ENCODE results near the gene PIH1D1. TPM values are rescaled to one million over a fixed set of nuclear protein-coding genes. Genes with fewer than 3 reads are reported as not detected.

The PIH1D1 gene
- total and polyA plus RNA-seq, 2 experiments from 2014 or later: 72.1 to 79.8 TPM

DNA sequence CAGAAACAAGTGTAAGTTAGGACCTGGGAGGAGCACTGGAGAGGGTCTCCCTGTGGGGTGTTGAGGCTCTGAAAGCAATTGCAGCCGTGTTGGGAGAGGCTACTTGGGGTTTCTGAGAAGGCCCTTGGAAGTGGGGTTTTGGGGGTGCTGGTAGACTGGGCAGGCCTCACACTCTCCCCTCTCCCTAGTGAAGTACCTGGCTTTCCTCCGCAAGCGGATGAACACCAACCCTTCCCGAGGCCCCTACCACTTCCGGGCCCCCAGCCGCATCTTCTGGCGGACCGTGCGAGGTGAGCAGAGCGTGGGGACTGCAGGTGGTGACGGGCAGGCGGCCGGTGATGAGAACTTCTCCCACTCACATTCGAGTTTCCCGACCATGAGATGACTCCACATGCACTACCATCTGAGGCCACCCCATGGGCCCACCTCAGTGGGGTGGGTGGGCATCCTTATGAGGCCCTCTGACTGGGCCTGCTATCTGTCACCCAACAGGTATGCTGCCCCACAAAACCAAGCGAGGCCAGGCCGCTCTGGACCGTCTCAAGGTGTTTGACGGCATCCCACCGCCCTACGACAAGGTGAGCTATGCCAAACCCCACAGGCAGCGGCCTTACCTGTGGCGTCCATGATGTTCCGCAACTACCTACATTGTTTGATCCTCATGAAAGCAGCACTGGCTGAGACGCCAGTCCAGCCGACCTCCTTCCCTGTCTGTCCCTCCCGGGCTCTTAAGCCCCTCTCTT is 38.8 kb upstream of the PIH1D1 start:
- Histone ChIP-seq H3K27me3 (no peaks in the 10 kb centered on the region), H3K79me2 (peaks cover 37% of the 10 kb centered on the region), H3K9me3 (ENCODE audit: low read depth) (no peaks in the 10 kb centered on the region), H3K4me1 (ENCODE audit: insufficient read depth) (peaks cover 23% of the 10 kb centered on the region), H2AFZ (no peak overlapping the region), H3K4me2 (peak overlapping the region; percentile 98), H4K20me1 (ENCODE audit: insufficient read depth, poor library complexity, severe bottlenecking) (peaks cover 33% of the 10 kb centered on the region), H3K9me2 (replicated peaks; ENCODE audit: insufficient read depth) (no peaks in the 10 kb centered on the region), H3K36me3 (replicated peaks; ENCODE audit: insufficient read depth, low read depth) (peaks cover 5% of the 10 kb centered on the region), H3K4me3 (no peak overlapping the region), H3K27ac (peak overlapping the region; percentile 82)
- no peak for DNase-seq (ENCODE audit: low spot score)
- TF ChIP-seq EZH2phosphoT487 (IDR thresholded peaks at IDR 0.05; ENCODE audit: low read depth, severe bottlenecking, unreplicated experiment): no peak
- TF ChIP-seq, protein P1, sequence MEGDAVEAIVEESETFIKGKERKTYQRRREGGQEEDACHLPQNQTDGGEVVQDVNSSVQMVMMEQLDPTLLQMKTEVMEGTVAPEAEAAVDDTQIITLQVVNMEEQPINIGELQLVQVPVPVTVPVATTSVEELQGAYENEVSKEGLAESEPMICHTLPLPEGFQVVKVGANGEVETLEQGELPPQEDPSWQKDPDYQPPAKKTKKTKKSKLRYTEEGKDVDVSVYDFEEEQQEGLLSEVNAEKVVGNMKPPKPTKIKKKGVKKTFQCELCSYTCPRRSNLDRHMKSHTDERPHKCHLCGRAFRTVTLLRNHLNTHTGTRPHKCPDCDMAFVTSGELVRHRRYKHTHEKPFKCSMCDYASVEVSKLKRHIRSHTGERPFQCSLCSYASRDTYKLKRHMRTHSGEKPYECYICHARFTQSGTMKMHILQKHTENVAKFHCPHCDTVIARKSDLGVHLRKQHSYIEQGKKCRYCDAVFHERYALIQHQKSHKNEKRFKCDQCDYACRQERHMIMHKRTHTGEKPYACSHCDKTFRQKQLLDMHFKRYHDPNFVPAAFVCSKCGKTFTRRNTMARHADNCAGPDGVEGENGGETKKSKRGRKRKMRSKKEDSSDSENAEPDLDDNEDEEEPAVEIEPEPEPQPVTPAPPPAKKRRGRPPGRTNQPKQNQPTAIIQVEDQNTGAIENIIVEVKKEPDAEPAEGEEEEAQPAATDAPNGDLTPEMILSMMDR (IDR thresholded peaks at IDR 0.05; ENCODE audit: poor library complexity): no peak
- TF ChIP-seq EZH2 (IDR thresholded peaks at IDR 0.05; ENCODE audit: borderline replicate concordance): no peak
- 96% methylated on average over 27 of the region's 27 CpGs for WGBS (ENCODE audit: low lambda C conversion rate, missing lambda C conversion rate)

DNA sequence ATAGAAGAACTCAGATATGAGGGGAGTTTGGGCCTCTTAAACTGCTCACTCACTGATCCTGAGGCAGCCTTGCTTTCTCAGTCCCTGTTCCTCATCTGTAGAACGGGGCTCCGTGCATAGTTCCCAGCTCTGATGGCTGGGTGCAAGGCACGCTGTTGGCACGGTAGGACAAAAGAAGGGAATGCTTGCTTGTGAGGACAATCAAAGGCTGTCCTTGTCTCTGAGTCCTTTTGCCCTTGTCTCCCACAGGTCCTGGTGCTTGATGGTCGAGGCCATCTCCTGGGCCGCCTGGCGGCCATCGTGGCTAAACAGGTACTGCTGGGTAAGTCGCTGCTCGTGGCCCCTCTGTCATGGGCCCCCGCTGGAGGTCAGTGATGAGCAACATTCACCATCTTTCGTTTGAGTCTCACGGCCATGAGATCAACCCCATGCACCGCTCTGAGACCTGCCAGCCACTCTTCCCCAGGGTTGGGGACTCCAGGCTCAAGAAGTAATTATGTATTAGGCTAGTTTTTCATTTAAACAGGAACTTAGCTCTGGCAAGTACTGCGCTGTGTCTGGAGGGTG is 38.1 kb upstream of the PIH1D1 start:
- no peak for DNase-seq (ENCODE audit: low spot score)
- H3K4me1 ChIP-seq (ENCODE audit: insufficient read depth): peaks cover 20% of the 10 kb centered on the region
- peak overlapping the region; percentile 82 for H3K27ac ChIP-seq
- H3K79me2 ChIP-seq: peaks cover 37% of the 10 kb centered on the region
- H4K20me1 ChIP-seq (ENCODE audit: insufficient read depth, poor library complexity, severe bottlenecking): peaks cover 33% of the 10 kb centered on the region
- H3K36me3 ChIP-seq (replicated peaks; ENCODE audit: insufficient read depth, low read depth): peaks cover 5% of the 10 kb centered on the region
- H3K4me2 ChIP-seq: peak overlapping the region; percentile 98
- H2AFZ ChIP-seq: no peak overlapping the region
- no peaks in the 10 kb centered on the region for H3K9me2 ChIP-seq (replicated peaks; ENCODE audit: insufficient read depth)
- TF ChIP-seq, protein P1 (IDR thresholded peaks at IDR 0.05; ENCODE audit: poor library complexity): no peak
- TF ChIP-seq EZH2 (IDR thresholded peaks at IDR 0.05; ENCODE audit: borderline replicate concordance): no peak
- no peak for TF ChIP-seq EZH2phosphoT487 (IDR thresholded peaks at IDR 0.05; ENCODE audit: low read depth, severe bottlenecking, unreplicated experiment)
- no peaks in the 10 kb centered on the region for H3K9me3 ChIP-seq (ENCODE audit: low read depth)
- WGBS (ENCODE audit: low lambda C conversion rate, missing lambda C conversion rate): 82% methylated on average over 15 of the region's 15 CpGs
- H3K4me3 ChIP-seq: peak overlapping the region; percentile 58
- H3K27me3 ChIP-seq: no peaks in the 10 kb centered on the region

DNA sequence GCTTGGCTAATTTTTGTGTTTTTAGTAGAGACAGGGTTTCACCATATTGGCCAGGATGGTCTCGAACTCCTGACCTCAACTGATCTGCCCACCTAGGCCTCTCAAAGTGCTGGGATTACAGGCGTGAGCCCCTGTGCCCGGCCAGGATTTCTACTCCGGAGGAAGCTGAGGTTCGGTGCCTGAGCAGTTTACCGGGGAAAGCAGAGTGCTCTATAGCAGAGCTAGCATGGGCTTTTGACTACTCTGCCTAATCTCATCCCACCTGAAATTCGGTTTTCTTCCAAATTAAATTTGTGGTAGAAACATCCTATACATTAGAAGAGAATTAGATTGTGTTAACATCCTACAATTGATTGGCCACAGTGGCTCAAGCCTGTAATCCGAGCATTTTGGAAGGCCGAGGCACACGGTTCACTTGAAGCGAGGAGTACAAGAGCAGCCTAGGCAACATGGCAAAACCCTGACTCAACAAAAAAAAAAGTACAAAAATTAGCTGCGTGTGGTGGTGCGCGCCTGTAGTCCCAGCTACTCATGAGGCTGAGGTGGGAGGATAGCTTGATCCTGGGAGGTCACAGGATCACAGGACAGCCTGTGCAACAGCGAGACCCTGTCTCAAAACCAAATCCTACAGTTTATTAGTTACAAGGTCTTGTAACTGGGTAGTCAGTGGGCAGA is 37.4 kb upstream of the PIH1D1 start:
- peak overlapping the region; percentile 98 for H3K4me2 ChIP-seq
- H3K27ac ChIP-seq: peak overlapping the region; percentile 82
- H3K9me2 ChIP-seq (replicated peaks; ENCODE audit: insufficient read depth): no peaks in the 10 kb centered on the region
- peaks cover 20% of the 10 kb centered on the region for H3K4me1 ChIP-seq (ENCODE audit: insufficient read depth)
- no peak for DNase-seq (ENCODE audit: low spot score)
- no peaks in the 10 kb centered on the region for H3K27me3 ChIP-seq
- H3K79me2 ChIP-seq: peaks cover 37% of the 10 kb centered on the region
- peak overlapping the region; percentile 58 for H3K4me3 ChIP-seq
- peaks cover 5% of the 10 kb centered on the region for H3K36me3 ChIP-seq (replicated peaks; ENCODE audit: insufficient read depth, low read depth)
- TF ChIP-seq EZH2 (IDR thresholded peaks at IDR 0.05; ENCODE audit: borderline replicate concordance) (no peak), EZH2phosphoT487 (IDR thresholded peaks at IDR 0.05; ENCODE audit: low read depth, severe bottlenecking, unreplicated experiment) (no peak)
- no peak overlapping the region for H2AFZ ChIP-seq
- H4K20me1 ChIP-seq (ENCODE audit: insufficient read depth, poor library complexity, severe bottlenecking): peaks cover 33% of the 10 kb centered on the region
- 22% methylated on average over 15 of the region's 15 CpGs for WGBS (ENCODE audit: low lambda C conversion rate, missing lambda C conversion rate)
- H3K9me3 ChIP-seq (ENCODE audit: low read depth): no peaks in the 10 kb centered on the region

All from hepatocyte (in vitro differentiated cells).